ENCODE measurements around the gene MAN2A1. TPM values are rescaled to one million over a fixed set of nuclear protein-coding genes. Genes with fewer than 3 reads are reported as not detected.
"Not testable (repeated sequence)": the region's sequence is repeated elsewhere in the genome, so short reads cannot be mapped to it uniquely, and the experiment has no call there.

Gene MAN2A1
- total RNA-seq, 1 donor from 2014 or later, result 9.2 TPM

- H3K4me3 ChIP-seq, result no peak overlapping the region
- H3K9me3 ChIP-seq (replicated peaks), result peaks cover 14% of the 10 kb centered on the region
- H3K27me3 ChIP-seq (ENCODE audit: low read depth), result no peaks in the 10 kb centered on the region
- intact Hi-C loops (cut with micrococcal nuclease), result no loop called here
- peaks cover 33% of the 10 kb centered on the region for H3K36me3 ChIP-seq
- peaks cover 13% of the 10 kb centered on the region for H3K4me1 ChIP-seq
- no peak for TF ChIP-seq CTCF (IDR thresholded peaks at IDR 0.05; ENCODE audit: borderline replicate concordance)
- peak overlapping the region; percentile 5 for H3K27ac ChIP-seq (replicated peaks)
- no peak for DNase-seq
These were observed 69.6 kb downstream of the MAN2A1 start for GRCh38 chr5:109759306-109759705.

GRCh38 chr5:109760130-109760529 lies 70.4 kb downstream of the MAN2A1 start:
- H3K27ac ChIP-seq (replicated peaks); DNase-seq; intact Hi-C loops (cut with micrococcal nuclease); H3K4me3 ChIP-seq; H3K27me3 ChIP-seq (ENCODE audit: low read depth): not testable (repeated sequence)
- Histone ChIP-seq H3K9me3 (replicated peaks) (peaks cover 14% of the 10 kb centered on the region), H3K4me1 (peaks cover 13% of the 10 kb centered on the region), H3K36me3 (peaks cover 33% of the 10 kb centered on the region)

GRCh38 chr5:109762821-109763220 lies 73.1 kb downstream of the MAN2A1 start:
- Histone ChIP-seq H3K36me3 (peaks cover 30% of the 10 kb centered on the region), H3K27me3 (ENCODE audit: low read depth) (no peaks in the 10 kb centered on the region), H3K4me1 (no peaks in the 10 kb centered on the region), H3K9me3 (replicated peaks) (peaks cover 14% of the 10 kb centered on the region), H3K27ac (replicated peaks) (no peak overlapping the region), H3K4me3 (no peak overlapping the region)
- TF ChIP-seq CTCF (IDR thresholded peaks at IDR 0.05; ENCODE audit: borderline replicate concordance), result no peak
- no peak for DNase-seq
- intact Hi-C loops (cut with micrococcal nuclease), result no loop called here

- Histone ChIP-seq H3K27ac (replicated peaks) (no peak overlapping the region), H3K4me1 (no peaks in the 10 kb centered on the region), H3K36me3 (peaks cover 47% of the 10 kb centered on the region), H3K9me3 (replicated peaks) (peaks cover 6% of the 10 kb centered on the region), H3K4me3 (no peak overlapping the region), H3K27me3 (ENCODE audit: low read depth) (no peaks in the 10 kb centered on the region)
- TF ChIP-seq CTCF (IDR thresholded peaks at IDR 0.05; ENCODE audit: borderline replicate concordance), result no peak
- DNase-seq, result no peak
- intact Hi-C loops (cut with micrococcal nuclease), result no loop called here
These were observed 77.7 kb downstream of the MAN2A1 start for GRCh38 chr5:109767184-109767995.

- TF ChIP-seq CTCF (IDR thresholded peaks at IDR 0.05; ENCODE audit: borderline replicate concordance), result no peak
- Histone ChIP-seq H3K27ac (replicated peaks) (no peak overlapping the region), H3K36me3 (peaks cover 41% of the 10 kb centered on the region), H3K4me3 (no peak overlapping the region), H3K4me1 (no peaks in the 10 kb centered on the region), H3K9me3 (replicated peaks) (peaks cover 3% of the 10 kb centered on the region), H3K27me3 (ENCODE audit: low read depth) (no peaks in the 10 kb centered on the region)
- no peak for DNase-seq
- intact Hi-C loops (cut with micrococcal nuclease), result no loop called here
These were observed 78.3 kb downstream of the MAN2A1 start for GRCh38 chr5:109767997-109768396.

GRCh38 chr5:109769597-109770291 lies 80.0 kb downstream of the MAN2A1 start:
- intact Hi-C loops (cut with micrococcal nuclease), result no loop called here
- Histone ChIP-seq H3K36me3 (peaks cover 31% of the 10 kb centered on the region), H3K4me3 (no peak overlapping the region), H3K9me3 (replicated peaks) (no peaks in the 10 kb centered on the region), H3K27me3 (ENCODE audit: low read depth) (no peaks in the 10 kb centered on the region), H3K27ac (replicated peaks) (no peak overlapping the region), H3K4me1 (no peaks in the 10 kb centered on the region)
- DNase-seq, result no peak
- TF ChIP-seq CTCF (IDR thresholded peaks at IDR 0.05; ENCODE audit: borderline replicate concordance), result no peak

All from left ventricle myocardium inferior (tissue), 1 donor.